Osteoblast (primary cell): Measurements from ENCODE around the gene DMRTA1. TPM values are rescaled to one million over a fixed set of nuclear protein-coding genes. Genes with fewer than 3 reads are reported as not detected.

Experiments
- DNase-seq: peaks from one replicate; pipeline ENCODE4 v3.0.0; 2011; ENCODE audit warnings: low spot score, mixed read lengths; ENCODE audit not compliant: insufficient read length; ENCODE audit errors: missing footprints
- H2AFZ ChIP-seq: 2 replicates; pipeline ENCODE4 v1.6.0; 2011; ENCODE audit warnings: mild to moderate bottlenecking, low read length
- H3K27ac ChIP-seq: 2 replicates; pipeline ENCODE4 v1.5.1; 2011; ENCODE audit warnings: mild to moderate bottlenecking, low read depth, low read length, moderate library complexity
- H3K27me3 ChIP-seq: 2 replicates; pipeline ENCODE4 v1.6.0; 2012; ENCODE audit warnings: mild to moderate bottlenecking, control low read depth, inconsistent platforms, low read length, moderate library complexity; ENCODE audit not compliant: insufficient read depth
- H3K36me3 ChIP-seq: 2 replicates; pipeline ENCODE4 v1.5.1; 2011; ENCODE audit warnings: mild to moderate bottlenecking, low read length, control low read depth, moderate library complexity; ENCODE audit not compliant: insufficient read depth
- H3K4me1 ChIP-seq: 2 replicates; pipeline ENCODE4 v1.5.1; 2011; ENCODE audit warnings: mild to moderate bottlenecking, low read length, control low read depth, moderate library complexity; ENCODE audit not compliant: insufficient read depth
- H3K4me2 ChIP-seq: 2 replicates; pipeline ENCODE4 v1.6.0; 2011; ENCODE audit warnings: mild to moderate bottlenecking, low read length; ENCODE audit not compliant: insufficient read depth
- H3K4me3 ChIP-seq: fragments of 200-600 bp; sonication (generic); 3 replicates; pipeline ENCODE4 v1.5.1; 2012; ENCODE audit warnings: mild to moderate bottlenecking, low read length, inconsistent platforms; ENCODE audit not compliant: insufficient read depth
- H3K79me2 ChIP-seq: 2 replicates; pipeline ENCODE4 v1.6.0; 2012; ENCODE audit warnings: mild to moderate bottlenecking, low read length, control low read depth, inconsistent platforms; ENCODE audit not compliant: insufficient read depth
- H3K9me3 ChIP-seq: 2 replicates; pipeline ENCODE4 v1.5.1; 2011; ENCODE audit warnings: low read depth, low read length, control low read depth
- H4K20me1 ChIP-seq: 2 replicates; pipeline ENCODE4 v1.6.0; 2012; ENCODE audit warnings: mild to moderate bottlenecking, low read length, control low read depth; ENCODE audit not compliant: insufficient read depth
- total RNA-seq: library from RNA; depleted of rRNA; stranded (reverse); fragments of >200 nt; gene quantifications from 2 replicates; pipeline ENCODE4 v1.2.3, GENCODE V29; 2012
- TF ChIP-seq, protein P1 (sequence below): IDR thresholded peaks from 2 replicates; pipeline ENCODE4 v1.5.1; 2011; ENCODE audit warnings: mild to moderate bottlenecking, low read depth, low read length, moderate library complexity; ENCODE audit errors: extremely low read depth

Gene DMRTA1
- total RNA-seq, 1 donor, result 4.3 TPM

DNA sequence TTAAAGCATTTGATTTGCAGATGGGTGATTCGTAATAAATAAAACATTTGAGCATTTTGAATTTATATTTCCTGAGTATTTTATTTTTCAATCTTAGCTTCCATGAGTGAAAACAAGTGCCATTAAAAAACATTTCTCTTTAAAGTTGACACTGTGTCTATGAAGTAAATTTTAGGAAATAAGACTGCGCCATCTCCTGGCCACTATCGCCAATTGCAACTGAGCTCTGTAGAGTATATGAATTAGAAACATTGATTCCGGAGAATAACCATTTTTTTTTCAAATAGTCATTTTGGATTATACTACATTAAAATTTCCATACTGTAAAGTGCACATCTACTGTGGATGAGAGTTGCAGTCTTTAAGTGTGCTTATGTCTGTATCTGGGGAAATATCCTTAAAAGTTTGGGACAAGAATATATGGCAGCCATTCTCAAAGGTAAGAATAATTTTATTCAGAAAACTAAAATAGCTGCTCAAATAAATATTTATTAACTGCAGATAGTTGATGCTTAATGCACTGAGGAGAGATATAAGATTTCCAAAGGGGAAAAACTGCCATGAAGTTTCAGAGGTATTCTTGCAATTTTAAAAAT lies 5.9 kb downstream of the DMRTA1 start:
- Histone ChIP-seq H3K36me3 (no peaks in the 10 kb centered on the region), H2AFZ (no peak overlapping the region), H4K20me1 (no peaks in the 10 kb centered on the region), H3K4me2 (no peak overlapping the region), H3K9me3 (no peaks in the 10 kb centered on the region), H3K79me2 (no peaks in the 10 kb centered on the region), H3K27ac (no peak overlapping the region), H3K27me3 (peaks cover 27% of the 10 kb centered on the region), H3K4me3 (no peak overlapping the region), H3K4me1 (peaks cover 2% of the 10 kb centered on the region)
- TF ChIP-seq, protein P1, sequence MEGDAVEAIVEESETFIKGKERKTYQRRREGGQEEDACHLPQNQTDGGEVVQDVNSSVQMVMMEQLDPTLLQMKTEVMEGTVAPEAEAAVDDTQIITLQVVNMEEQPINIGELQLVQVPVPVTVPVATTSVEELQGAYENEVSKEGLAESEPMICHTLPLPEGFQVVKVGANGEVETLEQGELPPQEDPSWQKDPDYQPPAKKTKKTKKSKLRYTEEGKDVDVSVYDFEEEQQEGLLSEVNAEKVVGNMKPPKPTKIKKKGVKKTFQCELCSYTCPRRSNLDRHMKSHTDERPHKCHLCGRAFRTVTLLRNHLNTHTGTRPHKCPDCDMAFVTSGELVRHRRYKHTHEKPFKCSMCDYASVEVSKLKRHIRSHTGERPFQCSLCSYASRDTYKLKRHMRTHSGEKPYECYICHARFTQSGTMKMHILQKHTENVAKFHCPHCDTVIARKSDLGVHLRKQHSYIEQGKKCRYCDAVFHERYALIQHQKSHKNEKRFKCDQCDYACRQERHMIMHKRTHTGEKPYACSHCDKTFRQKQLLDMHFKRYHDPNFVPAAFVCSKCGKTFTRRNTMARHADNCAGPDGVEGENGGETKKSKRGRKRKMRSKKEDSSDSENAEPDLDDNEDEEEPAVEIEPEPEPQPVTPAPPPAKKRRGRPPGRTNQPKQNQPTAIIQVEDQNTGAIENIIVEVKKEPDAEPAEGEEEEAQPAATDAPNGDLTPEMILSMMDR, result peak; percentile 77
- DNase-seq, result peak; percentile 76

DNA sequence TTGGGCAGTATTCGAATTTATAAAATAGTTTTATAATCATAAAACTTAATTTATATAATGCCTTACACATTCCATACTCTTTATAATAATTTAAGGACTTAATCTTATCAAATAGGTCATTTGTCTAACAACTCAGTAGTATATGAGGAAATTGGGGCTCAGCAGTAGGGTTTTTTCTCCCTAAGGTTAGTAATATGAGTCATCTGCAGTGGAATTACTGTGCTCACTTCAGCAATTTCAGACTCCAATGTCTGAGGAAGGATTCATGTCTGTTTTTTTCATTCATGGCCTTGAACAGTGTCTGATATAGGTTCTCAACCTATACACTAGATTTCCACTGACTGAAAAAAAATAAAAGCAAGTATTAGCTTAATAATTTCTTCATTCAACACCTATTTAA lies 7.4 kb downstream of the DMRTA1 start:
- H3K9me3 ChIP-seq, result no peaks in the 10 kb centered on the region
- H3K27ac ChIP-seq, result no peak overlapping the region
- no peak overlapping the region for H3K4me3 ChIP-seq
- DNase-seq, result no peak
- no peak overlapping the region for H3K4me2 ChIP-seq
- no peaks in the 10 kb centered on the region for H3K36me3 ChIP-seq
- peaks cover 12% of the 10 kb centered on the region for H3K27me3 ChIP-seq
- H2AFZ ChIP-seq, result no peak overlapping the region
- H3K4me1 ChIP-seq, result no peaks in the 10 kb centered on the region
- no peaks in the 10 kb centered on the region for H3K79me2 ChIP-seq
- H4K20me1 ChIP-seq, result no peaks in the 10 kb centered on the region
- TF ChIP-seq, protein P1, result no peak

DNA sequence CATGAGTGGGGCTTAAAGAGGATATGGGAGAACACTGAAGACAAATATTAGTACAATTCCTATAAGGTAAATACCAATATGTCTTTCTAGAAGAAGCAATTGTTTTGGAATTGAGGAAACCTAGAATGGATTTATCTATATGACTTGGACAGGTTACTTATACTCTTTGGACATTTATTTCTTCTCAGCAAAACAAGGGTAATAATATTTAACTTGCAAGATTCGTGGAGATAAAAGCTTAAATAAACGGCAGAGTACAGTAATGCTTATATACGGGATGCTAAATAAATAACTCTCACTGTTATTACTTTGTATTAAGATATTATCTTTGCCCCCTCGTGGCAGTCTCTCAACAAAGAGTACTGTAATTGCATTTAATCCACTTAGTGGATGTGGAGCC lies 8.6 kb downstream of the DMRTA1 start:
- H3K27ac ChIP-seq, result no peak overlapping the region
- DNase-seq, result no peak
- H3K4me3 ChIP-seq, result no peak overlapping the region
- no peaks in the 10 kb centered on the region for H3K79me2 ChIP-seq
- no peak overlapping the region for H3K4me2 ChIP-seq
- no peaks in the 10 kb centered on the region for H3K36me3 ChIP-seq
- H3K27me3 ChIP-seq, result peaks cover 5% of the 10 kb centered on the region
- H3K9me3 ChIP-seq, result no peaks in the 10 kb centered on the region
- H2AFZ ChIP-seq, result no peak overlapping the region
- TF ChIP-seq, protein P1, result no peak
- H3K4me1 ChIP-seq, result no peaks in the 10 kb centered on the region
- H4K20me1 ChIP-seq, result no peaks in the 10 kb centered on the region

DNA sequence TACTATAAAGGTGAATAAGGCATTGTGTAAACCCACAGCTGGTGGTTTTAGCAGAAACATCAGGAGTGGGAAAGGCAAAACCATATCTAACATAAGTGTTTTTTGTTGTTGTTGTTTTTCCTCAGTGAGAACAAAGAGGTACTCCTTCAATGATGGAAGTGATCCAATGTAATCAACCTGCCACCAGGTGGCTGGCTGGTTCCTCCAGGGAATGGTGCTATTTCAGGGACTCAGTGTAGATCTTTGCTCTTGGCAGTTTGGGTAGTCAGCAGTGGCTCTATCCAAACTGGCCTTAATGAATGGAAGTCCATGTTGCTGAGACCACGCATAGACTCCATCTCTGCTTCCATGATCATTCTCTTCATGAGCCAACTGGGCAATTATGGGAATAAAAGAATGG lies 10.8 kb downstream of the DMRTA1 start:
- no peaks in the 10 kb centered on the region for H3K27me3 ChIP-seq
- H3K9me3 ChIP-seq, result no peaks in the 10 kb centered on the region
- DNase-seq, result no peak
- H3K4me3 ChIP-seq, result no peak overlapping the region
- H3K79me2 ChIP-seq, result no peaks in the 10 kb centered on the region
- H3K27ac ChIP-seq, result no peak overlapping the region
- H3K4me1 ChIP-seq, result no peaks in the 10 kb centered on the region
- TF ChIP-seq, protein P1, result no peak
- H4K20me1 ChIP-seq, result no peaks in the 10 kb centered on the region
- no peak overlapping the region for H3K4me2 ChIP-seq
- H3K36me3 ChIP-seq, result no peaks in the 10 kb centered on the region
- H2AFZ ChIP-seq, result no peak overlapping the region
